Choroid plexus epithelial cell (primary cell): Measurements from ENCODE around the gene FAM124B.

Experiments used
- DNase-seq: peaks from one replicate; pipeline ENCODE4 v3.0.0-alpha.2; 2010; ENCODE audit warnings: low read depth
- H3K4me3 ChIP-seq: 2 replicates; pipeline ENCODE4 v1.5.1; 2011; ENCODE audit warnings: low read depth, mild to moderate bottlenecking, control low read depth, low read length, moderate library complexity
- CTCF ChIP-seq: conservative IDR thresholded peaks from 2 replicates; pipeline ENCODE4 v1.5.1; 2011; ENCODE audit warnings: low read depth, mild to moderate bottlenecking, control low read depth, inconsistent platforms, low read length, moderate library complexity

The FAM124B gene

GRCh38 chr2:224413381-224413780 is 11.5 kb upstream of the FAM124B start:
- TF ChIP-seq CTCF, result no peak
- H3K4me3 ChIP-seq, result no peak overlapping the region
- DNase-seq, result no peak

- peak; percentile 15 for DNase-seq
- TF ChIP-seq CTCF, result no peak
- H3K4me3 ChIP-seq, result no peak overlapping the region
These were observed 10.5 kb upstream of the FAM124B start for GRCh38 chr2:224412141-224413015.

GRCh38 chr2:224410946-224411561 is 9.1 kb upstream of the FAM124B start:
- TF ChIP-seq CTCF, result no peak
- H3K4me3 ChIP-seq, result no peak overlapping the region
- DNase-seq, result no peak

GRCh38 chr2:224408676-224409075 is 6.8 kb upstream of the FAM124B start:
- TF ChIP-seq CTCF, result no peak
- H3K4me3 ChIP-seq, result no peak overlapping the region
- DNase-seq, result no peak

GRCh38 chr2:224407241-224407701 is 5.4 kb upstream of the FAM124B start:
- H3K4me3 ChIP-seq, result no peak overlapping the region
- no peak for TF ChIP-seq CTCF
- DNase-seq, result no peak

- no peak for DNase-seq
- no peak overlapping the region for H3K4me3 ChIP-seq
These were observed 4.0 kb upstream of the FAM124B start for GRCh38 chr2:224405841-224406370.

More at GRCh38 chr2:224405841-224406370, 4.0 kb upstream of the FAM124B start:
- no peak for TF ChIP-seq CTCF
